ENCODE data around the gene ANKRD12.

Gene ANKRD12

DNA sequence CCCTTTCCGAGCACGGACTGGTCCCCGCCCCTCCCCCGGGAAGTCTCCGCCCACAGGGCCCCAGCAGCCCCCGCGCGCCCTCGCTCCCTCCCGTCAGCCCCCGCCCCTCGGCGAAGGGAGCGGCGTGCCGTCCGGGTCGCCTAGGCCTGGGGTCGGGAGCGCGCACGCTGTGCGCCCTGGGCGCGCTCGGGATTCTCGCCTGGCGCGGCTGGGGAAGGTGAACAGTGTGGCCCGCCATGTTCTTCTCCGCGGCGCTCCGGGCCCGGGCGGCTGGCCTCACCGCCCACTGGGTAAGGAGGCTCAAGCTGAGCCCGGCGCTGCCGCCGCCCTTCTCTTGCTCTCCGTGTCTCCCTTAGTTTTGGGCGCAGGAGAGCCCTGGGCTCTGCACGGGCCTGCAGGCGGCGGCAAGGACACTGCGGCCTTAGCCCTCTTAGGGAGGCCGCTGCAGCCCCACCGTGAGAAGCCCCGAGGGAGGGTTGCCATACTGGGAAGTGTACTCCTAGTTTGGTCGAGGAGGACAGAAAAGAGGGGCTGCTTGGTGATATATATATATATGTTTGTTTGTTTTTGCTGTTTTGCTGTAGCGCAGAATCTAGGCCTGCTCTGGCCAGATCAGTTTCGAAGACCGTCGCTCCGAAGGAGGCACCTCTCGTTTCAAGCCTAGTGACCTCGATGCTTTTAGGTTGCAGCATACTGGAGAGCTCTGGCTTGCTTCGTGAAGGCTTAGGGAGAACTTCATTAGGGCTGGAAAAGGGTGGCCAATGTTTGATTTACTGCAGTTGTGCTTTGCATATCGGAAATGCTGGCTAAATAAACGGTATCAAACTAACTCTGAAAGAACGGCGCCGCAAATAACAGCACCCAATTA, 33.8 kb upstream of the ANKRD12 start, which contains the start of gene NDUFV2 (continued):
- TF ChIP-seq, protein P1, sequence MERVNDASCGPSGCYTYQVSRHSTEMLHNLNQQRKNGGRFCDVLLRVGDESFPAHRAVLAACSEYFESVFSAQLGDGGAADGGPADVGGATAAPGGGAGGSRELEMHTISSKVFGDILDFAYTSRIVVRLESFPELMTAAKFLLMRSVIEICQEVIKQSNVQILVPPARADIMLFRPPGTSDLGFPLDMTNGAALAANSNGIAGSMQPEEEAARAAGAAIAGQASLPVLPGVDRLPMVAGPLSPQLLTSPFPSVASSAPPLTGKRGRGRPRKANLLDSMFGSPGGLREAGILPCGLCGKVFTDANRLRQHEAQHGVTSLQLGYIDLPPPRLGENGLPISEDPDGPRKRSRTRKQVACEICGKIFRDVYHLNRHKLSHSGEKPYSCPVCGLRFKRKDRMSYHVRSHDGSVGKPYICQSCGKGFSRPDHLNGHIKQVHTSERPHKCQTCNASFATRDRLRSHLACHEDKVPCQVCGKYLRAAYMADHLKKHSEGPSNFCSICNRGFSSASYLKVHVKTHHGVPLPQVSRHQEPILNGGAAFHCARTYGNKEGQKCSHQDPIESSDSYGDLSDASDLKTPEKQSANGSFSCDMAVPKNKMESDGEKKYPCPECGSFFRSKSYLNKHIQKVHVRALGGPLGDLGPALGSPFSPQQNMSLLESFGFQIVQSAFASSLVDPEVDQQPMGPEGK (tag by site-specific recombination; IDR thresholded peaks at IDR 0.05), result peak; percentile 91
- TF ChIP-seq ZFP3 (tag by site-specific recombination; IDR thresholded peaks at IDR 0.05; ENCODE audit: low read depth), result peak; percentile 87
- no peak for TF ChIP-seq ZNF248 (tag by site-specific recombination; IDR thresholded peaks at IDR 0.05)
- peak; percentile 92 for TF ChIP-seq ZNF501 (tag by site-specific recombination; IDR thresholded peaks at IDR 0.05)
- TF ChIP-seq ZIC2 (tag by site-specific recombination; IDR thresholded peaks at IDR 0.05), result peak; percentile 69
- TF ChIP-seq ZNF324 (tag by site-specific recombination; IDR thresholded peaks at IDR 0.05), result peak; percentile 30; the same call in 1 of the 2 replicates
- TF ChIP-seq, protein P2, sequence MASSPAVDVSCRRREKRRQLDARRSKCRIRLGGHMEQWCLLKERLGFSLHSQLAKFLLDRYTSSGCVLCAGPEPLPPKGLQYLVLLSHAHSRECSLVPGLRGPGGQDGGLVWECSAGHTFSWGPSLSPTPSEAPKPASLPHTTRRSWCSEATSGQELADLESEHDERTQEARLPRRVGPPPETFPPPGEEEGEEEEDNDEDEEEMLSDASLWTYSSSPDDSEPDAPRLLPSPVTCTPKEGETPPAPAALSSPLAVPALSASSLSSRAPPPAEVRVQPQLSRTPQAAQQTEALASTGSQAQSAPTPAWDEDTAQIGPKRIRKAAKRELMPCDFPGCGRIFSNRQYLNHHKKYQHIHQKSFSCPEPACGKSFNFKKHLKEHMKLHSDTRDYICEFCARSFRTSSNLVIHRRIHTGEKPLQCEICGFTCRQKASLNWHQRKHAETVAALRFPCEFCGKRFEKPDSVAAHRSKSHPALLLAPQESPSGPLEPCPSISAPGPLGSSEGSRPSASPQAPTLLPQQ (tag by site-specific recombination; IDR thresholded peaks at IDR 0.05), result peak; percentile 76; the same call in 1 of the 2 replicates
- TF ChIP-seq, protein P3, sequence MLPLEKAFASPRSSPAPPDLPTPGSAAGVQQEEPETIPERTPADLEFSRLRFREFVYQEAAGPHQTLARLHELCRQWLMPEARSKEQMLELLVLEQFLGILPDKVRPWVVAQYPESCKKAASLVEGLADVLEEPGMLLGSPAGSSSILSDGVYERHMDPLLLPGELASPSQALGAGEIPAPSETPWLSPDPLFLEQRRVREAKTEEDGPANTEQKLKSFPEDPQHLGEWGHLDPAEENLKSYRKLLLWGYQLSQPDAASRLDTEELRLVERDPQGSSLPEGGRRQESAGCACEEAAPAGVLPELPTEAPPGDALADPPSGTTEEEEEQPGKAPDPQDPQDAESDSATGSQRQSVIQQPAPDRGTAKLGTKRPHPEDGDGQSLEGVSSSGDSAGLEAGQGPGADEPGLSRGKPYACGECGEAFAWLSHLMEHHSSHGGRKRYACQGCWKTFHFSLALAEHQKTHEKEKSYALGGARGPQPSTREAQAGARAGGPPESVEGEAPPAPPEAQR (tag by site-specific recombination; IDR thresholded peaks at IDR 0.05), result 0 out of 2 replicates have a peak, but pooled peaks have one; percentile 12
- peak; percentile 70; the same call in 1 of the 2 replicates for TF ChIP-seq ZSCAN30 (tag by site-specific recombination; IDR thresholded peaks at IDR 0.05)
- no peak for TF ChIP-seq ZNF623 (tag by site-specific recombination; IDR thresholded peaks at IDR 0.05)
- TF ChIP-seq, protein P4, sequence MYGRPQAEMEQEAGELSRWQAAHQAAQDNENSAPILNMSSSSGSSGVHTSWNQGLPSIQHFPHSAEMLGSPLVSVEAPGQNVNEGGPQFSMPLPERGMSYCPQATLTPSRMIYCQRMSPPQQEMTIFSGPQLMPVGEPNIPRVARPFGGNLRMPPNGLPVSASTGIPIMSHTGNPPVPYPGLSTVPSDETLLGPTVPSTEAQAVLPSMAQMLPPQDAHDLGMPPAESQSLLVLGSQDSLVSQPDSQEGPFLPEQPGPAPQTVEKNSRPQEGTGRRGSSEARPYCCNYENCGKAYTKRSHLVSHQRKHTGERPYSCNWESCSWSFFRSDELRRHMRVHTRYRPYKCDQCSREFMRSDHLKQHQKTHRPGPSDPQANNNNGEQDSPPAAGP (tag by site-specific recombination; IDR thresholded peaks at IDR 0.05), result peak; percentile 27; the same call in 1 of the 2 replicates
- TF ChIP-seq ZNF660 (tag by site-specific recombination; IDR thresholded peaks at IDR 0.05), result no peak; the same call in 1 of the 2 replicates
- TF ChIP-seq KLF1 (tag by site-specific recombination; IDR thresholded peaks at IDR 0.05), result peak; percentile 50
- TF ChIP-seq ZFHX2 (tag by site-specific recombination; conservative IDR thresholded peaks at IDR 0.05), result peak; percentile 77
- TF ChIP-seq GLI4 (tag by site-specific recombination; IDR thresholded peaks at IDR 0.05), result 0 out of 2 replicates have a peak, but pooled peaks have one; percentile 26
- TF ChIP-seq, protein P5, sequence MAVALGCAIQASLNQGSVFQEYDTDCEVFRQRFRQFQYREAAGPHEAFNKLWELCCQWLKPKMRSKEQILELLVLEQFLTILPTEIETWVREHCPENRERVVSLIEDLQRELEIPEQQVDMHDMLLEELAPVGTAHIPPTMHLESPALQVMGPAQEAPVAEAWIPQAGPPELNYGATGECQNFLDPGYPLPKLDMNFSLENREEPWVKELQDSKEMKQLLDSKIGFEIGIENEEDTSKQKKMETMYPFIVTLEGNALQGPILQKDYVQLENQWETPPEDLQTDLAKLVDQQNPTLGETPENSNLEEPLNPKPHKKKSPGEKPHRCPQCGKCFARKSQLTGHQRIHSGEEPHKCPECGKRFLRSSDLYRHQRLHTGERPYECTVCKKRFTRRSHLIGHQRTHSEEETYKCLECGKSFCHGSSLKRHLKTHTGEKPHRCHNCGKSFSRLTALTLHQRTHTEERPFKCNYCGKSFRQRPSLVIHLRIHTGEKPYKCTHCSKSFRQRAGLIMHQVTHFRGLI (tag by site-specific recombination; IDR thresholded peaks at IDR 0.05), result peak; percentile 32; the same call in 1 of the 2 replicates
- peak; percentile 86 for TF ChIP-seq ZNF76 (tag by site-specific recombination; IDR thresholded peaks at IDR 0.05; ENCODE audit: borderline replicate concordance, low read depth)
- 0 out of 2 replicates have a peak, but pooled peaks have one; percentile 29 for TF ChIP-seq ZNF391 (tag by site-specific recombination; IDR thresholded peaks at IDR 0.05; ENCODE audit: borderline replicate concordance, low read depth)
- TF ChIP-seq GLIS1 (tag by site-specific recombination; IDR thresholded peaks at IDR 0.05), result peak; percentile 61
- TF ChIP-seq ZBTB8A (tag by site-specific recombination; IDR thresholded peaks at IDR 0.05), result peak; percentile 91
- peak; percentile 25; the same call in 1 of the 2 replicates for TF ChIP-seq KLF8 (tag by site-specific recombination; IDR thresholded peaks at IDR 0.05)
- peak; percentile 72 for TF ChIP-seq ZXDB (tag by site-specific recombination; IDR thresholded peaks at IDR 0.05)
- TF ChIP-seq ZNF302 (tag by site-specific recombination; IDR thresholded peaks at IDR 0.05; ENCODE audit: low read depth), result no peak
- peak; percentile 86 for TF ChIP-seq GLIS2 (tag by site-specific recombination; IDR thresholded peaks at IDR 0.05)

Measured in HEK293 (cell line).